Fibroblast of lung (primary cell): ENCODE data around the gene TEK. TPM values are rescaled to one million over a fixed set of nuclear protein-coding genes. Genes with fewer than 3 reads are reported as not detected.
A peak's percentile ranks its signal among the peaks of the same experiment; 100 is the strongest.

Experiments used
- DNase-seq, 2 donors: peaks; one replicate each; pipeline versions ENCODE4 v3.0.0 to v3.0.0-alpha.2; 2010; ENCODE audit warnings: low read depth in 2 of 2
- H2AFZ ChIP-seq: 2 replicates; pipeline ENCODE4 v1.5.1; 2012; ENCODE audit warnings: low read length, control low read depth, inconsistent platforms
- H3K27ac ChIP-seq: 2 replicates; pipeline ENCODE4 v1.5.1; 2011; ENCODE audit warnings: low read length, control low read depth; ENCODE audit not compliant: insufficient read depth
- H3K27me3 ChIP-seq: 2 replicates; pipeline ENCODE4 v1.5.1; 2011; ENCODE audit warnings: mild to moderate bottlenecking, low read length; ENCODE audit not compliant: control insufficient read depth, insufficient read depth
- H3K36me3 ChIP-seq: 2 replicates; pipeline ENCODE4 v1.5.1; 2011; ENCODE audit warnings: low read length; ENCODE audit not compliant: control insufficient read depth, insufficient read depth
- H3K4me1 ChIP-seq: 2 replicates; pipeline ENCODE4 v1.5.1; 2011; ENCODE audit warnings: low read length; ENCODE audit not compliant: control insufficient read depth, insufficient read depth; ENCODE audit errors: extremely low read depth
- H3K4me2 ChIP-seq: 2 replicates; pipeline ENCODE4 v1.5.1; 2011; ENCODE audit warnings: low read length, control low read depth; ENCODE audit not compliant: insufficient read depth; ENCODE audit errors: extremely low read depth
- H3K4me3 ChIP-seq, 4 experiments: fragments of 200-600 bp in 1 of 4; sonication (generic) in 1 of 4; replicated peaks in 1 of 4; 2 replicates each; pipeline ENCODE4 v1.5.1; 2011 to 2016; ENCODE audit warnings: low read length in 4 of 4, low read depth in 3 of 4, mild to moderate bottlenecking in 3 of 4, control low read depth in 2 of 4, inconsistent platforms in 1 of 4, mixed read lengths in 1 of 4; ENCODE audit not compliant: insufficient read depth in 1 of 4; ENCODE audit errors: control extremely low read depth in 1 of 4
- H3K79me2 ChIP-seq: 2 replicates; pipeline ENCODE4 v1.5.1; 2012; ENCODE audit warnings: mild to moderate bottlenecking, low read length, inconsistent platforms; ENCODE audit not compliant: control insufficient read depth, insufficient read depth
- H3K9ac ChIP-seq: 2 replicates; pipeline ENCODE4 v1.5.1; 2011; ENCODE audit warnings: mild to moderate bottlenecking, low read length, control low read depth; ENCODE audit not compliant: insufficient read depth
- H3K9me3 ChIP-seq: 2 replicates; pipeline ENCODE4 v1.5.1; 2012; ENCODE audit warnings: low read depth, low read length; ENCODE audit not compliant: control insufficient read depth, insufficient read depth
- H4K20me1 ChIP-seq: 2 replicates; pipeline ENCODE4 v1.5.1; 2011; ENCODE audit warnings: low read length; ENCODE audit not compliant: control insufficient read depth, insufficient read depth; ENCODE audit errors: extremely low read depth
- CTCF ChIP-seq, 2 donors: IDR thresholded peaks in 1 of 2; conservative IDR thresholded peaks in 1 of 2; 1 replicate in 1 of 2; 2 replicates in 1 of 2; pipeline ENCODE4 v1.5.1; 2011 to 2012; ENCODE audit warnings: low read length in 2 of 2, control low read depth in 1 of 2, inconsistent platforms in 1 of 2, low read depth in 1 of 2, mild to moderate bottlenecking in 1 of 2
- EZH2 ChIP-seq: IDR thresholded peaks from 2 replicates; pipeline ENCODE4 v1.5.1; 2012; ENCODE audit warnings: low read length, control low read depth, mild to moderate bottlenecking; ENCODE audit errors: missing control alignments
- polyA plus RNA-seq, 2 donors: library from polyadenylated mRNA; depleted of rRNA in 1 of 2; stranded (reverse) in 1 of 2; unstranded in 1 of 2; fragments of >200 nt; gene quantifications; 2 replicates each; pipeline ENCODE4 v1.2.1, GENCODE V29; 2011 to 2012; ENCODE audit warnings: missing spikeins in 1 of 2
- total RNA-seq: library from RNA; depleted of rRNA; stranded (reverse); fragments of >200 nt; gene quantifications from 2 replicates; pipeline ENCODE4 v1.2.1, GENCODE V29; 2014

TEK gene
- total and polyA plus RNA-seq, 2 donors (not counting 1 experiment from before 2014, with no cell fraction given): 0.77 to 1.8 TPM

GRCh38 chr9:27145143-27145542, 36.1 kb downstream of the TEK start:
- H3K79me2 ChIP-seq: no peaks in the 10 kb centered on the region
- no peak overlapping the region for H3K4me2 ChIP-seq
- H3K9ac ChIP-seq: no peak overlapping the region
- TF ChIP-seq CTCF (conservative IDR thresholded peaks at IDR 0.05 in 1 of 2, IDR thresholded peaks at IDR 0.05 in 1 of 2; ENCODE audit: low read depth in 1 of 2, low read length in 2 of 2) (no peak), EZH2 (no peak)
- H3K9me3 ChIP-seq: no peaks in the 10 kb centered on the region
- H3K36me3 ChIP-seq: no peaks in the 10 kb centered on the region
- H2AFZ ChIP-seq: no peak overlapping the region
- H3K4me3 ChIP-seq: no peak overlapping the region
- DNase-seq: no peak
- H3K4me1 ChIP-seq: no peaks in the 10 kb centered on the region
- H3K27ac ChIP-seq: no peak overlapping the region
- H3K27me3 ChIP-seq: no peaks in the 10 kb centered on the region
- H4K20me1 ChIP-seq: no peaks in the 10 kb centered on the region

- no peak for TF ChIP-seq CTCF (conservative IDR thresholded peaks at IDR 0.05 in 1 of 2, IDR thresholded peaks at IDR 0.05 in 1 of 2; ENCODE audit: low read depth in 1 of 2, low read length in 2 of 2)
- no peak for TF ChIP-seq EZH2
- Histone ChIP-seq H3K27ac (no peak overlapping the region), H3K4me3 (no peak overlapping the region), H3K4me1 (peaks cover 3% of the 10 kb centered on the region), H3K9ac (no peak overlapping the region), H4K20me1 (no peaks in the 10 kb centered on the region), H3K27me3 (no peaks in the 10 kb centered on the region), H3K36me3 (no peaks in the 10 kb centered on the region), H2AFZ (no peak overlapping the region), H3K9me3 (no peaks in the 10 kb centered on the region), H3K79me2 (no peaks in the 10 kb centered on the region), H3K4me2 (no peak overlapping the region)
- peak in 1 of 2 donors; percentile 25 for DNase-seq
These were observed 40.6 kb downstream of the TEK start for GRCh38 chr9:27149651-27150050.

- Histone ChIP-seq H3K27me3 (no peaks in the 10 kb centered on the region), H3K4me3 (no peak overlapping the region), H3K79me2 (no peaks in the 10 kb centered on the region), H4K20me1 (no peaks in the 10 kb centered on the region), H3K36me3 (no peaks in the 10 kb centered on the region), H3K9ac (no peak overlapping the region), H3K4me1 (peaks cover 6% of the 10 kb centered on the region), H3K4me2 (no peak overlapping the region), H2AFZ (no peak overlapping the region), H3K9me3 (no peaks in the 10 kb centered on the region), H3K27ac (no peak overlapping the region)
- TF ChIP-seq EZH2: no peak
- no peak for TF ChIP-seq CTCF (conservative IDR thresholded peaks at IDR 0.05 in 1 of 2, IDR thresholded peaks at IDR 0.05 in 1 of 2; ENCODE audit: low read depth in 1 of 2, low read length in 2 of 2)
- peak; percentile 24 to 43 for DNase-seq
These were observed 41.9 kb downstream of the TEK start for GRCh38 chr9:27150746-27151406.
